Peyer's patch (tissue), 4 donors: Measurements from ENCODE around the gene POU2F3. TPM values are rescaled to one million over a fixed set of nuclear protein-coding genes. Genes with fewer than 3 reads are reported as not detected.

Source experiments
- DNase-seq, 3 donors: peaks; one replicate each; pipeline ENCODE4 v3.0.0-alpha.2; 2017 to 2019
- H3K27ac ChIP-seq, 4 donors: fragments of 200-600 bp; sonication (generic); one replicate each; pipeline ENCODE4 v1.5.1; 2016 to 2019
- H3K27me3 ChIP-seq, 2 donors: fragments of 200-600 bp; sonication (generic); one replicate each; pipeline ENCODE4 v1.5.1; 2019
- H3K36me3 ChIP-seq, 3 donors: fragments of 200-600 bp; sonication (generic); one replicate each; pipeline ENCODE4 v1.5.1; 2016 to 2019
- H3K4me1 ChIP-seq, 4 donors: fragments of 200-600 bp; sonication (generic); one replicate each; pipeline ENCODE4 v1.5.1; 2016 to 2019
- H3K4me3 ChIP-seq, 4 donors: fragments of 200-600 bp; sonication (generic); 1 replicate in 3 of 4; 2 replicates in 1 of 4; pipeline ENCODE4 v1.5.1; 2016 to 2019; ENCODE audit warnings: mild to moderate bottlenecking in 1 of 4
- H3K9me3 ChIP-seq, 4 donors: fragments of 200-600 bp; sonication (generic); one replicate each; pipeline ENCODE4 v1.5.1; 2016 to 2019; ENCODE audit warnings: mild to moderate bottlenecking in 1 of 4
- POLR2A ChIP-seq, 2 donors: fragments of 450-650 bp; IDR thresholded peaks; one replicate each; pipeline ENCODE4 v1.5.1; 2017; ENCODE audit warnings: antibody characterized with exemption in 2 of 2, mild to moderate bottlenecking in 2 of 2, moderate library complexity in 2 of 2
- total RNA-seq, 4 donors: library from RNA; depleted of rRNA; stranded (reverse); fragments of >200 nt; gene quantifications; one replicate each; pipeline ENCODE4 v1.1.0, GENCODE V29; 2016
- TF ChIP-seq, protein P1 (sequence below), 6 experiments: fragments of 450-650 bp in 4 of 6; fragments of 200-600 bp in 2 of 6; sonication (generic) in 1 of 6; IDR thresholded peaks; one replicate each; pipeline ENCODE4 v1.5.1; 2017 to 2019; ENCODE audit warnings: antibody characterized with exemption in 6 of 6, mild to moderate bottlenecking in 3 of 6, moderate library complexity in 1 of 6

POU2F3 gene
- total RNA-seq, 4 donors from 2014 or later: 2.2 to 3.3 (median 2.8) TPM; not detected in 1

GRCh38 chr11:120324932-120325810 lies 85.2 kb downstream of the POU2F3 start, which contains the start of gene TLCD5:
TLCD5 (plus strand) TSS chr11:120325299; CDS start chr11:120327442, 2,143 bp downstream.
- no peaks in the 10 kb centered on the region for H3K27me3 ChIP-seq
- H3K9me3 ChIP-seq: no peaks in the 10 kb centered on the region
- peaks cover 0 to 30% (median 2%) of the 10 kb centered on the region in 4 donors for H3K4me1 ChIP-seq
- peak within 1 kb of the TSS; percentile 59 to 83 (median 78) for H3K27ac ChIP-seq
- H3K4me3 ChIP-seq: peak within 1 kb of the TSS; percentile 56 to 77 (median 68)
- H3K36me3 ChIP-seq: no peaks in the 10 kb centered on the region
- TF ChIP-seq, protein P1, sequence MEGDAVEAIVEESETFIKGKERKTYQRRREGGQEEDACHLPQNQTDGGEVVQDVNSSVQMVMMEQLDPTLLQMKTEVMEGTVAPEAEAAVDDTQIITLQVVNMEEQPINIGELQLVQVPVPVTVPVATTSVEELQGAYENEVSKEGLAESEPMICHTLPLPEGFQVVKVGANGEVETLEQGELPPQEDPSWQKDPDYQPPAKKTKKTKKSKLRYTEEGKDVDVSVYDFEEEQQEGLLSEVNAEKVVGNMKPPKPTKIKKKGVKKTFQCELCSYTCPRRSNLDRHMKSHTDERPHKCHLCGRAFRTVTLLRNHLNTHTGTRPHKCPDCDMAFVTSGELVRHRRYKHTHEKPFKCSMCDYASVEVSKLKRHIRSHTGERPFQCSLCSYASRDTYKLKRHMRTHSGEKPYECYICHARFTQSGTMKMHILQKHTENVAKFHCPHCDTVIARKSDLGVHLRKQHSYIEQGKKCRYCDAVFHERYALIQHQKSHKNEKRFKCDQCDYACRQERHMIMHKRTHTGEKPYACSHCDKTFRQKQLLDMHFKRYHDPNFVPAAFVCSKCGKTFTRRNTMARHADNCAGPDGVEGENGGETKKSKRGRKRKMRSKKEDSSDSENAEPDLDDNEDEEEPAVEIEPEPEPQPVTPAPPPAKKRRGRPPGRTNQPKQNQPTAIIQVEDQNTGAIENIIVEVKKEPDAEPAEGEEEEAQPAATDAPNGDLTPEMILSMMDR (IDR thresholded peaks at IDR 0.05): no peak
- TF ChIP-seq POLR2A (IDR thresholded peaks at IDR 0.05): no peak
- peak in 2 of 3 donors; percentile 62 to 70 for DNase-seq

GRCh38 chr11:120326228-120326627 lies 86.3 kb downstream of the POU2F3 start:
- Histone ChIP-seq H3K4me1 (peaks cover 0 to 30% (median 2%) of the 10 kb centered on the region in 4 donors), H3K36me3 (no peaks in the 10 kb centered on the region), H3K27ac (peak overlapping the region in 3 of 4 donors; percentile 31 to 83 (median 76)), H3K4me3 (peak overlapping the region in 1 of 4 donors; percentile 77), H3K9me3 (no peaks in the 10 kb centered on the region), H3K27me3 (no peaks in the 10 kb centered on the region)
- DNase-seq: no peak
- TF ChIP-seq, protein P1 (IDR thresholded peaks at IDR 0.05): no peak
- TF ChIP-seq POLR2A (IDR thresholded peaks at IDR 0.05): no peak

GRCh38 chr11:120326845-120327281 lies 86.9 kb downstream of the POU2F3 start:
- peaks cover 0 to 30% (median 2%) of the 10 kb centered on the region in 4 donors for H3K4me1 ChIP-seq
- H3K27me3 ChIP-seq: no peaks in the 10 kb centered on the region
- no peak for DNase-seq
- no peaks in the 10 kb centered on the region for H3K9me3 ChIP-seq
- H3K36me3 ChIP-seq: no peaks in the 10 kb centered on the region
- peak overlapping the region in 1 of 4 donors; percentile 31 for H3K27ac ChIP-seq
- H3K4me3 ChIP-seq: no peak overlapping the region
- TF ChIP-seq, protein P1 (IDR thresholded peaks at IDR 0.05): no peak
- TF ChIP-seq POLR2A (IDR thresholded peaks at IDR 0.05): no peak

DNA sequence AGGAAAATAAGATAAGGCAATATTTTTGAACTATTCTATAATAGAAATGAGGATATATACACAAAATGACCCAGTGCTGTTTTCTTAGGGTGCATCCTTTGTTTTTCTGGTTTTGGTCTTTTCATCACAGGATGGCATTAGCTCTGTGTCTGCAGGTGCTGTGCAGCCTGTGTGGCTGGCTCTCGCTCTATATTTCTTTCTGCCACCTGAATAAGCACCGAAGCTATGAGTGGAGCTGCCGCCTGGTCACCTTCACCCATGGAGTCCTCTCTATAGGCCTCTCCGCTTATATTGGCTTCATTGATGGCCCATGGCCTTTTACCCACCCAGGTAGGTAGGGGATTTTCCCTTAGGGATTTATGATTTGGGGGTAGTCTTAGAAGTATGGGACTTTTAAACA lies 87.4 kb downstream of the POU2F3 start:
- DNase-seq: no peak
- H3K27me3 ChIP-seq: no peaks in the 10 kb centered on the region
- H3K4me1 ChIP-seq: peaks cover 0 to 30% (median 2%) of the 10 kb centered on the region in 4 donors
- H3K27ac ChIP-seq: peak overlapping the region in 2 of 4 donors; percentile 31 to 61
- no peak for TF ChIP-seq POLR2A (IDR thresholded peaks at IDR 0.05)
- H3K36me3 ChIP-seq: no peaks in the 10 kb centered on the region
- no peak overlapping the region for H3K4me3 ChIP-seq
- no peaks in the 10 kb centered on the region for H3K9me3 ChIP-seq

- Histone ChIP-seq H3K4me1 (peaks cover 0 to 30% (median 2%) of the 10 kb centered on the region in 4 donors), H3K36me3 (no peaks in the 10 kb centered on the region), H3K9me3 (no peaks in the 10 kb centered on the region), H3K27ac (no peak overlapping the region), H3K27me3 (no peaks in the 10 kb centered on the region), H3K4me3 (no peak overlapping the region)
- DNase-seq: no peak
- TF ChIP-seq POLR2A (IDR thresholded peaks at IDR 0.05): no peak
- TF ChIP-seq, protein P1 (IDR thresholded peaks at IDR 0.05): no peak
Measured at GRCh38 chr11:120329556-120329955, 89.6 kb downstream of the POU2F3 start.

GRCh38 chr11:120330045-120330444 lies 90.1 kb downstream of the POU2F3 start:
- no peaks in the 10 kb centered on the region for H3K36me3 ChIP-seq
- H3K4me3 ChIP-seq: no peak overlapping the region
- DNase-seq: no peak
- TF ChIP-seq POLR2A (IDR thresholded peaks at IDR 0.05): no peak
- TF ChIP-seq, protein P1 (IDR thresholded peaks at IDR 0.05): no peak
- H3K9me3 ChIP-seq: no peaks in the 10 kb centered on the region
- peaks cover 0 to 26% (median under 1%) of the 10 kb centered on the region in 4 donors for H3K4me1 ChIP-seq
- H3K27me3 ChIP-seq: no peaks in the 10 kb centered on the region
- H3K27ac ChIP-seq: no peak overlapping the region
